Caco-2 (cell line): ENCODE data around the gene TNFAIP8L2. TPM values are rescaled to one million over a fixed set of nuclear protein-coding genes. Genes with fewer than 3 reads are reported as not detected.

Experiments used
- BruUV-seq: library from RNA; stranded (reverse); fragments of 400-500 nt; replicated peaks from 2 replicates; lab custom pipeline; 2021; lab: Mats Ljungman, UMichigan
- CTCF ChIA-PET: fragments of 300-600 bp; sonication (Branson Sonifier 250); formaldehyde crosslinking; loops from one replicate; lab custom pipeline; 2022; ENCODE audit warnings: antibody characterized with exemption; lab: Charles Lee
- POLR2A ChIA-PET: fragments of 300-600 bp; sonication (Branson Sonifier 250); formaldehyde crosslinking; loops from one replicate; lab custom pipeline; 2022; ENCODE audit warnings: antibody characterized with exemption; lab: Charles Lee
- DNase-seq, 2 experiments: peaks; one replicate each; pipeline versions ENCODE4 v3.0.0 to v3.0.0-alpha.2; 2020 to 2022
- H3K27me3 ChIP-seq: replicated peaks from 2 replicates; pipeline ENCODE4 v1.6.0; 2011; ENCODE audit warnings: low read length; ENCODE audit not compliant: control insufficient read depth, insufficient read depth
- H3K36me3 ChIP-seq: 2 replicates; pipeline ENCODE4 v1.5.1; 2011; ENCODE audit warnings: low read length; ENCODE audit not compliant: control insufficient read depth, insufficient read depth
- H3K4me1 ChIP-seq: fragments of 250-450 bp; sonication (Bioruptor Pico); 2 replicates; pipeline ENCODE4 v1.5.1; 2020; ENCODE audit warnings: mild to moderate bottlenecking
- H3K4me3 ChIP-seq: 2 replicates; pipeline ENCODE4 v1.5.1; 2011; ENCODE audit warnings: low read depth, mild to moderate bottlenecking, control low read depth, low read length
- H3K9me3 ChIP-seq: fragments of 250-450 bp; sonication (Bioruptor Pico); 2 replicates; pipeline ENCODE4 v1.5.1; 2020; ENCODE audit warnings: mild to moderate bottlenecking, moderate library complexity
- H3K27ac Mint-ChIP-seq: one replicate; pipeline ENCODE4 v1.8.0; 2022; ENCODE audit warnings: mixed read lengths; ENCODE audit not compliant: unreplicated experiment
- H3K27me3 Mint-ChIP-seq: one replicate; pipeline ENCODE4 v1.8.0; 2022; ENCODE audit warnings: mixed read lengths; ENCODE audit not compliant: insufficient read depth, unreplicated experiment
- H3K36me3 Mint-ChIP-seq: one replicate; pipeline ENCODE4 v1.8.0; 2022; ENCODE audit warnings: mild to moderate bottlenecking, mixed read lengths; ENCODE audit not compliant: insufficient read depth, unreplicated experiment
- H3K4me1 Mint-ChIP-seq: one replicate; pipeline ENCODE4 v1.8.0; 2022; ENCODE audit warnings: low read depth, mixed read lengths; ENCODE audit not compliant: unreplicated experiment
- H3K4me3 Mint-ChIP-seq: one replicate; pipeline ENCODE4 v1.8.0; 2022; ENCODE audit warnings: mild to moderate bottlenecking, moderate library complexity, mixed read lengths; ENCODE audit not compliant: unreplicated experiment
- H3K9me3 Mint-ChIP-seq: one replicate; pipeline ENCODE4 v1.8.0; 2022; ENCODE audit warnings: mixed read lengths; ENCODE audit not compliant: unreplicated experiment
- CTCF ChIP-seq, 2 experiments: fragments of 200-600 bp in 1 of 2; IDR thresholded peaks; 1 replicate in 1 of 2; 2 replicates in 1 of 2; pipeline versions ENCODE4 v1.5.1 to v1.8.0; 2011 to 2022; ENCODE audit warnings: antibody characterized with exemption in 1 of 2, control low read depth in 1 of 2, inconsistent platforms in 1 of 2, low read depth in 1 of 2, low read length in 1 of 2, mild to moderate bottlenecking in 1 of 2, moderate library complexity in 1 of 2; ENCODE audit not compliant: insufficient read depth in 1 of 2, severe bottlenecking in 1 of 2, unreplicated experiment in 1 of 2
- intact Hi-C: fragments of 100-400 bp; cut with micrococcal nuclease; formaldehyde crosslinking; loops from one replicate; pipeline ENCODE4 v1.10.0; 2022; ENCODE audit not compliant: unreplicated experiment
- total RNA-seq: library from RNA; stranded (reverse); gene quantifications from 2 replicates; pipeline ENCODE4 v1.2.3, GENCODE V29; 2022

TNFAIP8L2 gene
- total RNA-seq, 1 experiment from 2014 or later: not detected

GRCh38 chr1:151166505-151166956 lies 10.1 kb downstream of the TNFAIP8L2 start:
- H3K36me3 ChIP-seq: peaks cover 1% of the 10 kb centered on the region; the same call in 1 of the 2 replicates
- peak overlapping the region; percentile 96 for H3K4me3 Mint-ChIP-seq
- H3K4me1 Mint-ChIP-seq: peaks cover 9% of the 10 kb centered on the region
- no peaks in the 10 kb centered on the region for H3K27me3 ChIP-seq
- BruUV-seq: no TSS peak
- POLR2A ChIA-PET: interaction anchor here (0.5 to 1.4 kb wide), 7 partner anchors 23 to 119 kb away, joined by 3 to 9 read pairs (median 4); partner anchors contain the start of genes PSMD4 and VPS72
- CTCF ChIA-PET: interaction anchor here (0.6 to 2.2 kb wide), 2 partner anchors 67 to 99 kb away, joined by 3 to 13 read pairs; no protein-coding TSS in a partner anchor
- peak overlapping the region; percentile 62 for H3K4me3 ChIP-seq
- no peaks in the 10 kb centered on the region for H3K4me1 ChIP-seq
- H3K27ac Mint-ChIP-seq: peak overlapping the region; percentile 96
- no peaks in the 10 kb centered on the region for H3K27me3 Mint-ChIP-seq
- no peaks in the 10 kb centered on the region for H3K9me3 ChIP-seq
- intact Hi-C loops: no loop called here
- TF ChIP-seq CTCF (IDR thresholded peaks at IDR 0.05; ENCODE audit: insufficient read depth in 1 of 2, low read depth in 1 of 2, low read length in 1 of 2, severe bottlenecking in 1 of 2, unreplicated experiment in 1 of 2): no peak
- peak in 1 of 2 experiments; percentile 23 for DNase-seq
- peaks cover 52% of the 10 kb centered on the region for H3K36me3 Mint-ChIP-seq
- H3K9me3 Mint-ChIP-seq: no peaks in the 10 kb centered on the region

GRCh38 chr1:151167116-151167515 lies 10.7 kb downstream of the TNFAIP8L2 start:
- peak overlapping the region; percentile 62 for H3K4me3 ChIP-seq

GRCh38 chr1:151171190-151171589 lies 14.7 kb downstream of the TNFAIP8L2 start:
- Mint-ChIP-seq H3K27ac (no peak overlapping the region), H3K9me3 (no peaks in the 10 kb centered on the region), H3K4me3 (no peak overlapping the region), H3K36me3 (peaks cover 54% of the 10 kb centered on the region), H3K4me1 (no peaks in the 10 kb centered on the region), H3K27me3 (no peaks in the 10 kb centered on the region)
- DNase-seq: no peak
- Histone ChIP-seq H3K9me3 (no peaks in the 10 kb centered on the region), H3K4me3 (no peak overlapping the region), H3K27me3 (no peaks in the 10 kb centered on the region), H3K4me1 (no peaks in the 10 kb centered on the region), H3K36me3 (peaks cover 1% of the 10 kb centered on the region; the same call in 1 of the 2 replicates)
- POLR2A ChIA-PET: interaction anchor here (1.4 kb wide), 1 partner anchor 19 kb away, joined by 5 read pairs; the partner anchor contains the start of gene VPS72
- no peak for TF ChIP-seq CTCF (IDR thresholded peaks at IDR 0.05; ENCODE audit: insufficient read depth in 1 of 2, low read depth in 1 of 2, low read length in 1 of 2, severe bottlenecking in 1 of 2, unreplicated experiment in 1 of 2)
- intact Hi-C loops: no loop called here
- BruUV-seq: no TSS peak
- CTCF ChIA-PET: interaction anchor here (1.3 kb wide), 1 partner anchor 80 kb away, joined by 4 read pairs; no protein-coding TSS in a partner anchor

More at GRCh38 chr1:151167116-151167515, 10.7 kb downstream of the TNFAIP8L2 start:
- Histone ChIP-seq H3K4me1 (no peaks in the 10 kb centered on the region), H3K9me3 (no peaks in the 10 kb centered on the region), H3K36me3 (peaks cover 1% of the 10 kb centered on the region; the same call in 1 of the 2 replicates), H3K27me3 (no peaks in the 10 kb centered on the region)
- peak overlapping the region; percentile 96 for H3K27ac Mint-ChIP-seq
- POLR2A ChIA-PET: interaction anchor here (0.6 to 1.4 kb wide), 3 partner anchors 22 to 106 kb away, joined by 4 to 9 read pairs (median 4); partner anchors contain the start of gene VPS72
- H3K9me3 Mint-ChIP-seq: no peaks in the 10 kb centered on the region
- intact Hi-C loops: no loop called here
- H3K4me3 Mint-ChIP-seq: peak overlapping the region; percentile 96
- no peaks in the 10 kb centered on the region for H3K27me3 Mint-ChIP-seq
- peaks cover 52% of the 10 kb centered on the region for H3K36me3 Mint-ChIP-seq
- BruUV-seq: no TSS peak
- H3K4me1 Mint-ChIP-seq: peaks cover 9% of the 10 kb centered on the region
- no peak for TF ChIP-seq CTCF (IDR thresholded peaks at IDR 0.05; ENCODE audit: insufficient read depth in 1 of 2, low read depth in 1 of 2, low read length in 1 of 2, severe bottlenecking in 1 of 2, unreplicated experiment in 1 of 2)
- no peak for DNase-seq
- CTCF ChIA-PET: interaction anchor here (0.6 kb wide), 1 partner anchor 98 kb away, joined by 3 read pairs; no protein-coding TSS in a partner anchor
